GM23338 (cell line): ENCODE data around the gene PRR23A. TPM values are rescaled to one million over a fixed set of nuclear protein-coding genes. Genes with fewer than 3 reads are reported as not detected.

Experiments used
- ATAC-seq: fragments of 200-7000 bp; cut with Tn5 transposase; 3 replicates; pipeline ENCODE4 v1.9.1; 2020
- DNase-seq: peaks from one replicate; pipeline ENCODE4 v3.0.0-alpha.2; 2015; ENCODE audit warnings: low spot score
- H2AFZ ChIP-seq: fragments of 200-600 bp; sonication (generic); 2 replicates; pipeline ENCODE4 v1.8.0; 2016; ENCODE audit warnings: antibody characterized with exemption, mild to moderate bottlenecking, moderate library complexity
- H3F3A ChIP-seq: fragments of 200-600 bp; sonication (generic); replicated peaks from 2 replicates; pipeline ENCODE4 v1.8.0; 2017; ENCODE audit warnings: antibody characterized with exemption, mixed run types, low read depth
- H3K27ac ChIP-seq: fragments of 200-600 bp; sonication (generic); 2 replicates; pipeline ENCODE4 v1.6.1; 2016; ENCODE audit warnings: low read depth
- H3K27me3 ChIP-seq: fragments of 200-600 bp; sonication (generic); 2 replicates; pipeline ENCODE4 v1.8.0; 2016; ENCODE audit warnings: mild to moderate bottlenecking, mixed run types, moderate library complexity; ENCODE audit not compliant: insufficient read depth
- H3K36me3 ChIP-seq: fragments of 200-600 bp; sonication (generic); 2 replicates; pipeline ENCODE4 v1.8.0; 2016; ENCODE audit warnings: mild to moderate bottlenecking; ENCODE audit not compliant: insufficient read depth
- H3K4me1 ChIP-seq: fragments of 200-600 bp; sonication (generic); 2 replicates; pipeline ENCODE4 v1.8.0; 2016; ENCODE audit warnings: mild to moderate bottlenecking, moderate library complexity; ENCODE audit not compliant: insufficient read depth
- H3K4me2 ChIP-seq: fragments of 200-600 bp; sonication (generic); 2 replicates; pipeline ENCODE4 v1.7.1; 2017; ENCODE audit warnings: mixed run types
- H3K4me3 ChIP-seq: fragments of 200-600 bp; sonication (generic); 2 replicates; pipeline ENCODE4 v1.6.1; 2016; ENCODE audit warnings: mixed run types
- H3K79me2 ChIP-seq: fragments of 200-600 bp; sonication (generic); replicated peaks from 2 replicates; pipeline ENCODE4 v1.8.0; 2017; ENCODE audit warnings: mild to moderate bottlenecking; ENCODE audit not compliant: insufficient read depth
- H3K9me2 ChIP-seq: fragments of 200-600 bp; sonication (generic); 2 replicates; pipeline ENCODE4 v1.8.0; 2017; ENCODE audit not compliant: insufficient read depth
- H4K20me1 ChIP-seq: fragments of 200-600 bp; sonication (generic); replicated peaks from 2 replicates; pipeline ENCODE4 v1.8.0; 2017; ENCODE audit warnings: mild to moderate bottlenecking; ENCODE audit not compliant: insufficient read depth
- H3K27ac Mint-ChIP-seq: 2 replicates; pipeline ENCODE4 v1.8.0; 2020; ENCODE audit warnings: inconsistent platforms, mild to moderate bottlenecking, moderate library complexity, mixed read lengths
- H3K27me3 Mint-ChIP-seq: 3 replicates; pipeline ENCODE4 v1.8.0; 2022; ENCODE audit warnings: low read depth, mild to moderate bottlenecking, moderate library complexity, mixed read lengths, inconsistent platforms; ENCODE audit not compliant: insufficient read depth, poor library complexity
- H3K36me3 Mint-ChIP-seq: 3 replicates; pipeline ENCODE4 v1.8.0; 2021; ENCODE audit warnings: low read depth, mild to moderate bottlenecking, inconsistent platforms, moderate library complexity, mixed read lengths
- H3K4me1 Mint-ChIP-seq: 3 replicates; pipeline ENCODE4 v1.8.0; 2020; ENCODE audit warnings: mild to moderate bottlenecking, inconsistent platforms, mixed read lengths
- H3K4me3 Mint-ChIP-seq: 3 replicates; pipeline ENCODE4 v1.8.0; 2021; ENCODE audit warnings: moderate library complexity, mild to moderate bottlenecking, inconsistent platforms, mixed read lengths
- H3K9me3 Mint-ChIP-seq: 3 replicates; pipeline ENCODE4 v1.8.0; 2020; ENCODE audit warnings: moderate library complexity, mild to moderate bottlenecking, inconsistent platforms, mixed read lengths
- CREB1 ChIP-seq: fragments of 250-450 bp; sonication (Bioruptor Pico); IDR thresholded peaks from 2 replicates; pipeline ENCODE4 v1.5.0; 2020; ENCODE audit warnings: low read depth, mild to moderate bottlenecking, moderate library complexity
- EZH2phosphoT487 ChIP-seq: fragments of 200-600 bp; sonication (generic); IDR thresholded peaks from one replicate; pipeline ENCODE4 v1.8.1; 2018; ENCODE audit warnings: antibody characterized with exemption; ENCODE audit not compliant: unreplicated experiment
- JUNB ChIP-seq: IDR thresholded peaks from one replicate; pipeline ENCODE4 v1.6.1; 2016; ENCODE audit warnings: antibody characterized with exemption; ENCODE audit not compliant: unreplicated experiment
- POLR2AphosphoS5 ChIP-seq: IDR thresholded peaks from 2 replicates; pipeline ENCODE4 v1.6.1; 2016; ENCODE audit warnings: antibody characterized with exemption, low read depth
- STAT1 ChIP-seq: IDR thresholded peaks from one replicate; pipeline ENCODE4 v1.6.1; 2016; ENCODE audit warnings: antibody characterized with exemption; ENCODE audit not compliant: unreplicated experiment
- ZNF114 ChIP-seq: fragments of 250-450 bp; sonication (Bioruptor Pico); IDR thresholded peaks from 2 replicates; pipeline ENCODE4 v1.5.0; 2020; ENCODE audit warnings: mild to moderate bottlenecking, moderate library complexity
- ZNF331 ChIP-seq: fragments of 250-450 bp; sonication (Bioruptor Pico); IDR thresholded peaks from 2 replicates; pipeline ENCODE4 v1.5.0; 2020; ENCODE audit warnings: low read depth, mild to moderate bottlenecking, moderate library complexity
- polyA plus RNA-seq: library from polyadenylated mRNA; unstranded; fragments of >200 nt; fragmentation: Nextera tagmentation; extraction: Ambion mirVana; gene quantifications from 2 replicates; pipeline ENCODE4 v1.2.1, GENCODE V29; 2016
- total RNA-seq: library from RNA; depleted of rRNA; stranded (reverse); fragments of >200 nt; shearing (Covaris generic); gene quantifications from 2 replicates; pipeline ENCODE4 v1.2.3, GENCODE V29; 2014
- TF ChIP-seq, protein P1 (sequence below), 2 experiments: fragments of 200-600 bp in 1 of 2; sonication (generic) in 1 of 2; conservative IDR thresholded peaks; 2 replicates each; pipeline versions ENCODE4 v1.5.1 to v1.6.1; 2016 to 2017; ENCODE audit warnings: antibody characterized with exemption in 2 of 2, low read depth in 2 of 2, mild to moderate bottlenecking in 2 of 2, moderate library complexity in 1 of 2

Gene PRR23A
- total and polyA plus RNA-seq, 2 experiments from 2014 or later, result not detected

GRCh38 chr3:139044366-139045210 is 38.5 kb upstream of the PRR23A start, which contains the start of gene PRR23C:
Gene PRR23C (minus strand): TSS chr3:139044892. CDS start chr3:139044620, 272 bp downstream.
- H3K27ac Mint-ChIP-seq, result no peak within 1 kb of the TSS

GRCh38 chr3:139043554-139044365 is 37.7 kb upstream of the PRR23A start:
- Mint-ChIP-seq H3K36me3 (peaks cover 13% of the 10 kb centered on the region; the same call in 2 of the 3 replicates), H3K4me1 (no peaks in the 10 kb centered on the region), H3K27me3 (no peaks in the 10 kb centered on the region), H3K27ac (no peak overlapping the region), H3K4me3 (no peak overlapping the region), H3K9me3 (peaks cover 23% of the 10 kb centered on the region)
- Histone ChIP-seq H3K4me2 (no peak overlapping the region), H3K4me3 (no peak overlapping the region), H4K20me1 (no peaks in the 10 kb centered on the region), H3K4me1 (peaks cover 2% of the 10 kb centered on the region), H3K36me3 (no peaks in the 10 kb centered on the region), H3K9me2 (no peaks in the 10 kb centered on the region), H3K27me3 (no peaks in the 10 kb centered on the region), H3F3A (no peaks in the 10 kb centered on the region), H3K27ac (no peak overlapping the region), H2AFZ (no peak overlapping the region), H3K79me2 (no peaks in the 10 kb centered on the region)
- TF ChIP-seq JUNB, result no peak
- DNase-seq (no peak), ATAC-seq (no peak)

More at GRCh38 chr3:139044366-139045210, 38.5 kb upstream of the PRR23A start, which contains the start of gene PRR23C:
- Histone ChIP-seq H3K4me3 (no peak within 1 kb of the TSS), H3K9me2 (no peaks in the 10 kb centered on the region), H3K79me2 (no peaks in the 10 kb centered on the region), H4K20me1 (no peaks in the 10 kb centered on the region), H3K36me3 (no peaks in the 10 kb centered on the region), H3K4me1 (no peaks in the 10 kb centered on the region), H3K4me2 (no peak within 1 kb of the TSS), H2AFZ (no peak within 1 kb of the TSS), H3K27me3 (no peaks in the 10 kb centered on the region), H3F3A (no peaks in the 10 kb centered on the region), H3K27ac (no peak within 1 kb of the TSS)
- DNase-seq (peak; percentile 33), ATAC-seq (no peak; the same call in 2 of the 3 replicates)
- H3K4me1 Mint-ChIP-seq, result no peaks in the 10 kb centered on the region
- no peak within 1 kb of the TSS for H3K4me3 Mint-ChIP-seq
- peaks cover 13% of the 10 kb centered on the region; the same call in 2 of the 3 replicates for H3K36me3 Mint-ChIP-seq
- H3K27me3 Mint-ChIP-seq, result no peaks in the 10 kb centered on the region
- TF ChIP-seq POLR2AphosphoS5 (no peak), ZNF331 (CRISPR knock-in tag) (no peak), EZH2phosphoT487 (no peak)
- TF ChIP-seq, protein P1, sequence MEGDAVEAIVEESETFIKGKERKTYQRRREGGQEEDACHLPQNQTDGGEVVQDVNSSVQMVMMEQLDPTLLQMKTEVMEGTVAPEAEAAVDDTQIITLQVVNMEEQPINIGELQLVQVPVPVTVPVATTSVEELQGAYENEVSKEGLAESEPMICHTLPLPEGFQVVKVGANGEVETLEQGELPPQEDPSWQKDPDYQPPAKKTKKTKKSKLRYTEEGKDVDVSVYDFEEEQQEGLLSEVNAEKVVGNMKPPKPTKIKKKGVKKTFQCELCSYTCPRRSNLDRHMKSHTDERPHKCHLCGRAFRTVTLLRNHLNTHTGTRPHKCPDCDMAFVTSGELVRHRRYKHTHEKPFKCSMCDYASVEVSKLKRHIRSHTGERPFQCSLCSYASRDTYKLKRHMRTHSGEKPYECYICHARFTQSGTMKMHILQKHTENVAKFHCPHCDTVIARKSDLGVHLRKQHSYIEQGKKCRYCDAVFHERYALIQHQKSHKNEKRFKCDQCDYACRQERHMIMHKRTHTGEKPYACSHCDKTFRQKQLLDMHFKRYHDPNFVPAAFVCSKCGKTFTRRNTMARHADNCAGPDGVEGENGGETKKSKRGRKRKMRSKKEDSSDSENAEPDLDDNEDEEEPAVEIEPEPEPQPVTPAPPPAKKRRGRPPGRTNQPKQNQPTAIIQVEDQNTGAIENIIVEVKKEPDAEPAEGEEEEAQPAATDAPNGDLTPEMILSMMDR (conservative IDR thresholded peaks at IDR 0.05; ENCODE audit: low read depth in 2 of 2), result peak; percentile 34 to 40
- H3K9me3 Mint-ChIP-seq, result peaks cover 23% of the 10 kb centered on the region

DNA sequence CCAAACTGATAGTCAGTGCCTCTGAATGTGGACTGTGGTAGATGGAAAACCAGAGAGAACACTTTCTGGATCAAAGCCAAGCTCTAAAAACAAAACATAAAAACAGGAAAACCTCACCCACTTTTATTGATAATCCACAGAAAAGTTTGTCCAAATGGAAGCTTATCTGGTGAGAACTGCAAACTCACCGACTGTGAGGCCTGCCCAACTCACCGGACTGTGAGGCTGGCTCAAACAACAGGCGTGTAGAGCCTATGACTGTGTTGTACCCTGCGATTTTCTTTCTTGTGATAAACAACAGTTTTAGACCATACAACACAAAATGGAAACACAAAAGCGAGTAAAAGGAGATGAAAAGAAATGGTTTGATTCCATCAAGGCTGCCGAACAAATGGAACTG is 31.4 kb upstream of the PRR23A start:
- no peak overlapping the region for H3K4me2 ChIP-seq
- Mint-ChIP-seq H3K4me3 (no peak overlapping the region), H3K36me3 (no peaks in the 10 kb centered on the region), H3K9me3 (no peaks in the 10 kb centered on the region), H3K27me3 (no peaks in the 10 kb centered on the region), H3K27ac (no peak overlapping the region), H3K4me1 (peaks cover 2% of the 10 kb centered on the region; the same call in 1 of the 3 replicates)
- H3K4me3 ChIP-seq, result no peak overlapping the region
- no peaks in the 10 kb centered on the region for H3K79me2 ChIP-seq
- H3K27me3 ChIP-seq, result no peaks in the 10 kb centered on the region
- 0 out of 2 replicates have a peak overlapping the region, but pooled peaks have one; percentile 38 for H2AFZ ChIP-seq
- DNase-seq (no peak), ATAC-seq (no peak)
- H3K9me2 ChIP-seq, result no peaks in the 10 kb centered on the region
- TF ChIP-seq ZNF114 (CRISPR knock-in tag) (no peak), STAT1 (no peak), CREB1 (CRISPR knock-in tag) (no peak)
- no peaks in the 10 kb centered on the region for H4K20me1 ChIP-seq
- peaks cover 6% of the 10 kb centered on the region for H3K4me1 ChIP-seq
- H3K36me3 ChIP-seq, result no peaks in the 10 kb centered on the region
- H3F3A ChIP-seq, result no peaks in the 10 kb centered on the region
- no peak overlapping the region for H3K27ac ChIP-seq
